H1 (cell line): ENCODE data around the gene COL20A1. TPM values are rescaled to one million over a fixed set of nuclear protein-coding genes. Genes with fewer than 3 reads are reported as not detected.

Experiments
- CTCF ChIA-PET: fragments of 300-600 bp; sonication (Branson Sonifier 250); formaldehyde crosslinking; loops from one replicate; lab custom pipeline; 2021; ENCODE audit not compliant: partially characterized antibody; lab: Charles Lee
- POLR2A ChIA-PET: fragments of 300-600 bp; sonication (Branson Sonifier 250); formaldehyde crosslinking; loops from one replicate; lab custom pipeline; 2021; ENCODE audit warnings: inconsistent platforms; ENCODE audit not compliant: partially characterized antibody; lab: Charles Lee
- DNase-seq, 2 experiments: peaks; one replicate each; pipeline versions ENCODE4 v3.0.0 to v3.0.0-alpha.2; 2010 to 2022; ENCODE audit warnings: low spot score in 2 of 2, low read depth in 1 of 2, mixed read lengths in 1 of 2
- FAIRE-seq: peaks from 2 replicates; lab custom pipeline; 2011; peaks lifted over from hg19 to GRCh38; lab: Jason Lieb, UNC
- H2AFZ ChIP-seq: 2 replicates; pipeline ENCODE4 v1.8.1; 2012; ENCODE audit warnings: low read length, inconsistent platforms
- H2AK5ac ChIP-seq: 2 replicates; pipeline ENCODE4 v1.6.1; 2013; ENCODE audit warnings: low read depth, low read length
- H2BK120ac ChIP-seq: replicated peaks from 2 replicates; pipeline ENCODE3; 2013; ENCODE audit warnings: low read depth, low read length, inconsistent platforms
- H2BK12ac ChIP-seq: 2 replicates; pipeline ENCODE4 v1.6.1; 2013; ENCODE audit warnings: low read depth, low read length
- H2BK15ac ChIP-seq: 2 replicates; pipeline ENCODE4 v1.6.1; 2013; ENCODE audit warnings: low read length
- H2BK20ac ChIP-seq: 2 replicates; pipeline ENCODE4 v1.6.1; 2013; ENCODE audit warnings: low read length
- H2BK5ac ChIP-seq: 2 replicates; pipeline ENCODE4 v1.6.1; 2013; ENCODE audit warnings: low read depth, low read length
- H3K14ac ChIP-seq: 2 replicates; pipeline ENCODE4 v1.6.1; 2013; ENCODE audit warnings: inconsistent platforms; ENCODE audit not compliant: insufficient read length
- H3K18ac ChIP-seq: 2 replicates; pipeline ENCODE4 v1.6.1; 2013; ENCODE audit warnings: low read length; ENCODE audit errors: extremely low read depth
- H3K23ac ChIP-seq: 2 replicates; pipeline ENCODE4 v1.6.1; 2013; ENCODE audit warnings: inconsistent platforms; ENCODE audit not compliant: insufficient read length
- H3K23me2 ChIP-seq: 2 replicates; pipeline ENCODE4 v1.6.1; 2013; ENCODE audit warnings: low read depth, low read length
- H3K27ac ChIP-seq: 2 replicates; pipeline ENCODE4 v1.6.1; 2011; ENCODE audit warnings: low read depth, low read length, inconsistent platforms
- H3K27me3 ChIP-seq, 4 experiments: replicated peaks in 1 of 4; 1 replicate in 1 of 4; 2 replicates in 3 of 4; pipeline versions ENCODE4 v1.6.1 to v1.8.1; 2011 to 2013; ENCODE audit warnings: low read length in 3 of 4, mild to moderate bottlenecking in 3 of 4, inconsistent platforms in 2 of 4, mixed read lengths in 2 of 4, moderate library complexity in 1 of 4; ENCODE audit not compliant: control insufficient read depth in 3 of 4, insufficient read depth in 3 of 4; ENCODE audit errors: extremely low read depth in 1 of 4
- H3K36me3 ChIP-seq, 4 experiments: 2 replicates each; pipeline versions ENCODE4 v1.6.1 to v1.8.1; 2011 to 2013; ENCODE audit warnings: mild to moderate bottlenecking in 4 of 4, low read length in 3 of 4, moderate library complexity in 2 of 4, control low read depth in 1 of 4, inconsistent platforms in 1 of 4; ENCODE audit not compliant: insufficient read depth in 4 of 4, control insufficient read depth in 2 of 4
- H3K4ac ChIP-seq: replicated peaks from 2 replicates; pipeline ENCODE3; 2013; ENCODE audit warnings: low read length, low read depth, mixed read lengths, inconsistent platforms; ENCODE audit not compliant: insufficient read length
- H3K4me1 ChIP-seq, 4 experiments: replicated peaks in 1 of 4; 1 replicate in 1 of 4; 2 replicates in 3 of 4; pipeline versions ENCODE4 v1.6.1 to v1.8.1; 2011 to 2013; ENCODE audit warnings: low read length in 3 of 4, inconsistent platforms in 2 of 4, mixed read lengths in 1 of 4; ENCODE audit not compliant: insufficient read depth in 4 of 4, control insufficient read depth in 3 of 4
- H3K4me2 ChIP-seq, 2 experiments: 2 replicates each; pipeline versions ENCODE4 v1.6.1 to v1.8.1; 2011 to 2013; ENCODE audit warnings: low read depth in 2 of 2, low read length in 2 of 2, control low read depth in 1 of 2, inconsistent platforms in 1 of 2, mild to moderate bottlenecking in 1 of 2; ENCODE audit not compliant: insufficient read depth in 1 of 2
- H3K4me3 ChIP-seq, 4 experiments: fragments of 200-600, 300-600 bp in 1 of 4; sonication (generic), shearing (Covaris generic), sonication (Bioruptor Twin) in 1 of 4; 2 replicates each; pipeline versions ENCODE4 v1.5.1 to v1.8.1; 2011 to 2016; ENCODE audit warnings: low read length in 4 of 4, low read depth in 3 of 4, control low read depth in 2 of 4, inconsistent platforms in 2 of 4, mild to moderate bottlenecking in 2 of 4, mixed read lengths in 1 of 4, moderate library complexity in 1 of 4; ENCODE audit not compliant: insufficient read depth in 2 of 4; ENCODE audit errors: extremely low read depth in 1 of 4
- H3K56ac ChIP-seq: replicated peaks from 2 replicates; pipeline ENCODE3; 2013; ENCODE audit warnings: low read depth, mild to moderate bottlenecking, mixed read lengths, low read length, inconsistent platforms; ENCODE audit not compliant: insufficient read length
- H3K79me1 ChIP-seq: 2 replicates; pipeline ENCODE4 v1.6.1; 2013; ENCODE audit warnings: low read depth, low read length, control low read depth
- H3K79me2 ChIP-seq, 2 experiments: 2 replicates each; pipeline versions ENCODE4 v1.6.1 to v1.8.1; 2012 to 2013; ENCODE audit warnings: low read length in 2 of 2, mild to moderate bottlenecking in 2 of 2, inconsistent platforms in 1 of 2; ENCODE audit not compliant: insufficient read depth in 2 of 2, control insufficient read depth in 1 of 2
- H3K9ac ChIP-seq, 4 experiments: replicated peaks in 1 of 4; 1 replicate in 1 of 4; 2 replicates in 3 of 4; pipeline versions ENCODE4 v1.6.1 to v1.8.1; 2011 to 2013; ENCODE audit warnings: low read depth in 3 of 4, low read length in 3 of 4, control low read depth in 2 of 4, mild to moderate bottlenecking in 2 of 4, moderate library complexity in 2 of 4, inconsistent platforms in 1 of 4; ENCODE audit errors: extremely low read depth in 1 of 4
- H3K9me3 ChIP-seq, 2 experiments: 2 replicates each; pipeline versions ENCODE4 v1.6.1 to v1.8.1; 2012 to 2013; ENCODE audit warnings: mild to moderate bottlenecking in 2 of 2, moderate library complexity in 2 of 2, control low read depth in 1 of 2, inconsistent platforms in 1 of 2, low read depth in 1 of 2, low read length in 1 of 2, mixed read lengths in 1 of 2; ENCODE audit not compliant: insufficient read depth in 2 of 2
- H4K20me1 ChIP-seq, 2 experiments: replicated peaks in 1 of 2; 2 replicates each; pipeline versions ENCODE3 to v1.8.1; 2011 to 2013; ENCODE audit warnings: inconsistent platforms in 2 of 2, low read length in 2 of 2, mild to moderate bottlenecking in 1 of 2; ENCODE audit not compliant: insufficient read depth in 2 of 2, control insufficient read depth in 1 of 2
- H4K5ac ChIP-seq: 2 replicates; pipeline ENCODE4 v1.6.1; 2013; ENCODE audit warnings: low read length, low read depth, mixed read lengths, inconsistent platforms; ENCODE audit not compliant: insufficient read length
- H4K8ac ChIP-seq: 2 replicates; pipeline ENCODE4 v1.8.0; 2013; ENCODE audit warnings: mild to moderate bottlenecking, moderate library complexity, low read length, inconsistent platforms; ENCODE audit not compliant: insufficient read depth; ENCODE audit errors: extremely low read depth
- H4K91ac ChIP-seq: replicated peaks from 2 replicates; pipeline ENCODE3; 2013; ENCODE audit warnings: low read length, mixed read lengths, inconsistent platforms; ENCODE audit not compliant: insufficient read length
- EGR1 ChIP-seq: IDR thresholded peaks from 2 replicates; pipeline ENCODE4 v1.6.1; 2011; ENCODE audit warnings: low read depth, low read length, borderline replicate concordance
- GTF2F1 ChIP-seq: IDR thresholded peaks from 2 replicates; pipeline ENCODE4 v1.6.1; 2012; ENCODE audit warnings: low read depth, low read length, improper control_type of control experiment, borderline replicate concordance
- HDAC2 ChIP-seq, 2 experiments: fragments of 300-600 bp in 1 of 2; sonication (generic) in 1 of 2; IDR thresholded peaks; 2 replicates each; pipeline ENCODE4 v1.6.1; 2011 to 2012; ENCODE audit warnings: low read depth in 2 of 2, low read length in 2 of 2, mild to moderate bottlenecking in 2 of 2, moderate library complexity in 2 of 2, borderline replicate concordance in 1 of 2, inconsistent platforms in 1 of 2
- NRF1 ChIP-seq: IDR thresholded peaks from 2 replicates; pipeline ENCODE4 v1.6.1; 2011; ENCODE audit warnings: mild to moderate bottlenecking, low read depth, low read length, improper control_type of control experiment
- SAP30 ChIP-seq: fragments of 300-600 bp; sonication (generic); IDR thresholded peaks from 2 replicates; pipeline ENCODE4 v1.7.1; 2012; ENCODE audit warnings: low read length, moderate library complexity, mild to moderate bottlenecking, inconsistent platforms; ENCODE audit not compliant: insufficient read depth, insufficient replicate concordance
- SP2 ChIP-seq: IDR thresholded peaks from 2 replicates; pipeline ENCODE4 v1.6.1; 2012; ENCODE audit warnings: mild to moderate bottlenecking, low read length, inconsistent platforms
- TCF12 ChIP-seq: IDR thresholded peaks from 2 replicates; pipeline ENCODE4 v1.6.1; 2011; ENCODE audit warnings: low read depth, mild to moderate bottlenecking, low read length
- YY1 ChIP-seq: IDR thresholded peaks from 2 replicates; pipeline ENCODE4 v1.6.1; 2011; ENCODE audit warnings: low read depth, mild to moderate bottlenecking, low read length
- WGBS, 2 experiments: shearing (Covaris generic) in 1 of 2; methylation state at CpG; one replicate each; pipeline versions ENCODE4 v1.1.6 to v1.1.7; 2013 to 2015; ENCODE audit warnings: low lambda C conversion rate in 2 of 2, mixed read lengths in 2 of 2, inconsistent platforms in 1 of 2, low coverage in 1 of 2, missing lambda C conversion rate in 1 of 2; ENCODE audit not compliant: insufficient replicate concordance in 2 of 2, insufficient coverage in 1 of 2, insufficient read length in 1 of 2; ENCODE audit errors: extremely low coverage in 1 of 2, missing lambda C conversion rate in 1 of 2; 5-methylcytosine and 5-hydroxymethylcytosine counted together
- polyA plus RNA-seq, 7 experiments: library from polyadenylated mRNA; depleted of rRNA in 3 of 7; stranded (reverse) in 5 of 7; unstranded in 2 of 7; fragments of >200 nt in 5 of 7; fragments of 200-250 nt in 2 of 7; gene quantifications; 1 replicate in 5 of 7; 2 replicates in 1 of 7; 4 replicates in 1 of 7; pipeline versions ENCODE4 v1.2.1 to v1.2.3, GENCODE V29; 2011 to 2013; ENCODE audit warnings: missing spikeins in 2 of 7, mixed read lengths in 2 of 7
- total RNA-seq: library from RNA; stranded (reverse); fragmentation: NEBNext Ultra II Directional; extraction: Animal tissue kit (Norgen Biotek cat#: 25700); gene quantifications from 2 replicates; pipeline ENCODE4 v1.2.1, GENCODE V29; 2021

COL20A1 gene
- total and polyA plus RNA-seq, 2 of the 8 experiments (the other 6 are each of a cell fraction or from before 2014, with no cell fraction given) = 0.19 to 0.21 TPM

DNA sequence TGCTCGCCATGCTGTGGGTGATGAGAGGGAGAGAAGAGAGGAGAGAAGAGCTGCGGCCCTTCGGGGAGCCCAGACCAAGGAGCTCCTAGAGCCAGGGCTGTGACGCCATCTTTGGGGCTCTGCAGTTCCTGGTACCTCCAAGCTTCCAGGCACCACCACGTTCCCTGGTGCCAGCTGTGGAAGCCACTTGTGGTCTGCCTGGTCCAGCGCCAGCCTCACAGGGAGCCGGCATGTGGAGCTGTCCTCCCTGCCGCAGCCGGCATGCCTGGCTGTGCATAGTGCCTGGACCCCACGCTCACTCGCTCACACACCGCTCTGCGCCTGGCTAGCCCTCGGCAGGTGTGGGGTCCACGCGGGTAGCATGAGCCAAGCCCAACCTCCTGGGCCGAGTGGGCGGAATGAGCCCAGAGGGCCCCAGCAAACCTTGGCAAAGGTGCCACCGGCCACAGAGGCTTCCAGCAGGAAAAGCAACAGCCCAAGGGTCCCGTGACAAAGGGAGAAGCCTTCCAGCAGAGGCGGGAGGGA, 87.4 kb downstream of the COL20A1 start:
- H3K56ac ChIP-seq = no peak overlapping the region
- peak overlapping the region; percentile 48 for H3K18ac ChIP-seq
- H3K36me3 ChIP-seq = no peaks in the 10 kb centered on the region
- H2BK20ac ChIP-seq = no peak overlapping the region
- no peak for FAIRE-seq
- no peak for DNase-seq
- no peak overlapping the region for H3K23ac ChIP-seq
- H4K91ac ChIP-seq = no peak overlapping the region
- peaks cover 0 to 2% (median 0%) of the 10 kb centered on the region in 4 experiments; a peak in 1 of 7 replicates for H3K27me3 ChIP-seq
- H3K27ac ChIP-seq = no peak overlapping the region
- no peak overlapping the region for H4K8ac ChIP-seq
- H3K79me1 ChIP-seq = no peaks in the 10 kb centered on the region
- peak overlapping the region; percentile 75; the same call in 1 of the 2 replicates for H2BK12ac ChIP-seq
- no peak overlapping the region for H2BK5ac ChIP-seq
- no peak overlapping the region for H3K9ac ChIP-seq
- no peak overlapping the region for H4K5ac ChIP-seq
- no peak overlapping the region; the same call in 1 of the 2 replicates for H2AK5ac ChIP-seq
- no peak overlapping the region for H3K4me3 ChIP-seq
- H4K20me1 ChIP-seq = no peaks in the 10 kb centered on the region
- ChIA-PET CTCF (interaction anchor here (0.9 to 9.9 kb wide), 24 partner anchors 9 to 157 kb away, joined by 3 to 230 read pairs (median 13); partner anchors contain the start of genes CHRNA4 and COL20A1), POLR2A (interaction anchor here (0.9 to 1.5 kb wide), 2 partner anchors 28 to 87 kb away, joined by 3 read pairs; partner anchors contain the start of gene COL20A1)
- 0 out of 2 replicates have a peak overlapping the region, but pooled peaks have one; percentile 61 for H2BK15ac ChIP-seq
- no peak overlapping the region for H2AFZ ChIP-seq
- WGBS, 2 experiments = 87% methylated on average over 13 of the region's 21 CpGs; no CpG with 5 or more reads in 1 of the 2 experiments
- no peak overlapping the region for H3K4ac ChIP-seq
- TF ChIP-seq GTF2F1 (no peak), SAP30 (no peak), SP2 (no peak), EGR1 (no peak), TCF12 (no peak), YY1 (no peak), NRF1 (no peak), HDAC2 (IDR thresholded peaks at IDR 0.05; ENCODE audit: borderline replicate concordance in 1 of 2, low read depth in 2 of 2, low read length in 2 of 2) (no peak)
- no peak overlapping the region for H3K14ac ChIP-seq
- H3K4me1 ChIP-seq = peaks cover 3 to 20% (median 14%) of the 10 kb centered on the region in 4 experiments
- no peak overlapping the region for H3K4me2 ChIP-seq
- H3K79me2 ChIP-seq = no peaks in the 10 kb centered on the region
- no peaks in the 10 kb centered on the region; the same call in none of the 2 replicates for H3K23me2 ChIP-seq
- no peaks in the 10 kb centered on the region; a peak in 1 of 4 replicates for H3K9me3 ChIP-seq
- H2BK120ac ChIP-seq = no peak overlapping the region
